Tibial nerve (tissue), 4 donors: ENCODE data around the gene LRRTM1. TPM values are rescaled to one million over a fixed set of nuclear protein-coding genes. Genes with fewer than 3 reads are reported as not detected.

ENCODE experiments used
- DNase-seq, 2 donors: peaks; one replicate each; pipeline ENCODE4 v3.0.0-alpha.2; 2019; ENCODE audit warnings: low spot score in 2 of 2
- H3K27ac ChIP-seq, 4 donors: fragments of 200-600 bp; sonication (generic) in 3 of 4; one replicate each; pipeline ENCODE4 v1.5.1; 2017 to 2019; ENCODE audit warnings: mild to moderate bottlenecking in 1 of 4
- H3K27me3 ChIP-seq, 2 donors: fragments of 200-600 bp; sonication (generic) in 1 of 2; one replicate each; pipeline versions ENCODE4 v1.5.1 to v1.6.0; 2017 to 2019
- H3K36me3 ChIP-seq, 3 donors: fragments of 200-600 bp; sonication (generic); one replicate each; pipeline ENCODE4 v1.5.1; 2018 to 2019
- H3K4me1 ChIP-seq, 4 donors: fragments of 200-600 bp; sonication (generic) in 3 of 4; one replicate each; pipeline ENCODE4 v1.5.1; 2017 to 2019
- H3K4me3 ChIP-seq, 4 donors: fragments of 200-600 bp; sonication (generic) in 3 of 4; one replicate each; pipeline ENCODE4 v1.5.1; 2017 to 2019; ENCODE audit warnings: mild to moderate bottlenecking in 1 of 4, moderate library complexity in 1 of 4
- H3K9me3 ChIP-seq, 4 donors: fragments of 200-600 bp; sonication (generic) in 3 of 4; one replicate each; pipeline ENCODE4 v1.5.1; 2017 to 2019
- CTCF ChIP-seq, 5 experiments: fragments of 200-600 bp in 3 of 5; fragments of 450-650 bp in 2 of 5; sonication (generic) in 3 of 5; IDR thresholded peaks; one replicate each; pipeline ENCODE4 v1.5.1; 2016 to 2019; ENCODE audit warnings: antibody characterized with exemption in 5 of 5, mild to moderate bottlenecking in 3 of 5, moderate library complexity in 2 of 5
- EP300 ChIP-seq, 2 donors: sonication (generic); formaldehyde crosslinking; IDR thresholded peaks; one replicate each; pipeline ENCODE4 v1.6.1; 2017; ENCODE audit warnings: antibody characterized with exemption in 2 of 2, mild to moderate bottlenecking in 1 of 2
- POLR2A ChIP-seq, 2 donors: fragments of 450-650 bp; IDR thresholded peaks; one replicate each; pipeline ENCODE4 v1.6.1; 2017; ENCODE audit warnings: antibody characterized with exemption in 2 of 2, mild to moderate bottlenecking in 2 of 2, moderate library complexity in 2 of 2
- WGBS, 2 donors: methylation state at CpG; one replicate each; pipeline ENCODE4 v1.1.5; 2018; 5-methylcytosine and 5-hydroxymethylcytosine counted together
- total RNA-seq, 4 donors: library from RNA; depleted of rRNA; stranded (reverse); fragments of >200 nt; gene quantifications; one replicate each; pipeline ENCODE4 v1.1.0, GENCODE V29; 2016

Gene LRRTM1
- total RNA-seq, 4 donors from 2014 or later, result 0.59 to 2.4 (median 1.8) TPM

GRCh38 chr2:80340022-80340421 lies 35.5 kb upstream of the LRRTM1 start:
- no peaks in the 10 kb centered on the region for H3K4me1 ChIP-seq
- no peaks in the 10 kb centered on the region for H3K27me3 ChIP-seq
- no peak for DNase-seq
- H3K27ac ChIP-seq, result no peak overlapping the region
- 51 to 53% methylated on average over 3 of the region's 3 CpGs for WGBS, 2 donors
- H3K36me3 ChIP-seq, result no peaks in the 10 kb centered on the region
- TF ChIP-seq EP300 (IDR thresholded peaks at IDR 0.05) (no peak), POLR2A (IDR thresholded peaks at IDR 0.05) (no peak), CTCF (IDR thresholded peaks at IDR 0.05) (no peak)
- no peak overlapping the region for H3K4me3 ChIP-seq
- H3K9me3 ChIP-seq, result no peaks in the 10 kb centered on the region

GRCh38 chr2:80338794-80339193 lies 34.2 kb upstream of the LRRTM1 start:
- Histone ChIP-seq H3K4me3 (no peak overlapping the region), H3K27me3 (no peaks in the 10 kb centered on the region), H3K9me3 (no peaks in the 10 kb centered on the region), H3K4me1 (no peaks in the 10 kb centered on the region), H3K36me3 (no peaks in the 10 kb centered on the region), H3K27ac (no peak overlapping the region)
- WGBS, 2 donors, result 69 to 85% methylated on average over 2 of the region's 2 CpGs
- TF ChIP-seq EP300 (IDR thresholded peaks at IDR 0.05) (no peak), CTCF (IDR thresholded peaks at IDR 0.05) (no peak), POLR2A (IDR thresholded peaks at IDR 0.05) (no peak)
- no peak for DNase-seq

- DNase-seq, result no peak
- H3K4me1 ChIP-seq, result no peaks in the 10 kb centered on the region
- no peaks in the 10 kb centered on the region for H3K9me3 ChIP-seq
- H3K27ac ChIP-seq, result no peak overlapping the region
- TF ChIP-seq EP300 (IDR thresholded peaks at IDR 0.05) (no peak), POLR2A (IDR thresholded peaks at IDR 0.05) (no peak), CTCF (IDR thresholded peaks at IDR 0.05) (no peak)
- no peak overlapping the region for H3K4me3 ChIP-seq
- H3K27me3 ChIP-seq, result no peaks in the 10 kb centered on the region
- 67 to 70% methylated on average over 1 of the region's 1 CpG for whole genome bisulfite sequencing, 2 donors
- H3K36me3 ChIP-seq, result no peaks in the 10 kb centered on the region
These were observed 30.9 kb upstream of the LRRTM1 start for GRCh38 chr2:80335411-80335810.

- no peaks in the 10 kb centered on the region for H3K9me3 ChIP-seq
- no peak for DNase-seq
- H3K27ac ChIP-seq, result no peak overlapping the region
- no peaks in the 10 kb centered on the region for H3K27me3 ChIP-seq
- no peak overlapping the region for H3K4me3 ChIP-seq
- no peaks in the 10 kb centered on the region for H3K4me1 ChIP-seq
- no peak for TF ChIP-seq POLR2A (IDR thresholded peaks at IDR 0.05)
- WGBS, 2 donors, result 86 to 91% methylated on average over 5 of the region's 5 CpGs
- no peaks in the 10 kb centered on the region for H3K36me3 ChIP-seq
These were observed 29.3 kb upstream of the LRRTM1 start for GRCh38 chr2:80333886-80334285.

- TF ChIP-seq POLR2A (IDR thresholded peaks at IDR 0.05) (no peak), CTCF (IDR thresholded peaks at IDR 0.05) (no peak), EP300 (IDR thresholded peaks at IDR 0.05) (no peak)
- no peak overlapping the region for H3K4me3 ChIP-seq
- DNase-seq, result no peak
- no peaks in the 10 kb centered on the region for H3K9me3 ChIP-seq
- 70 to 75% methylated on average over 14 of the region's 14 CpGs for whole genome bisulfite sequencing, 2 donors
- no peaks in the 10 kb centered on the region for H3K36me3 ChIP-seq
- no peaks in the 10 kb centered on the region for H3K27me3 ChIP-seq
- H3K4me1 ChIP-seq, result peaks cover 0 to 3% (median 0%) of the 10 kb centered on the region in 4 donors
- no peak overlapping the region for H3K27ac ChIP-seq
These were observed 26.2 kb upstream of the LRRTM1 start for GRCh38 chr2:80330527-80331450.
